GM18498 (cell line): Measurements from ENCODE around the gene CNTD1.
"Not testable (repeated sequence)": the region's sequence is repeated elsewhere in the genome, so short reads cannot be mapped to it uniquely, and the experiment has no call there.

Experiments
- ATAC-seq: cut with Tn5 transposase; IDR thresholded peaks from one replicate; pipeline ENCODE4 v1.9.1; 2021; ENCODE audit warnings: mild to moderate bottlenecking, moderate library complexity; ENCODE audit not compliant: unreplicated experiment

CNTD1 gene

DNA sequence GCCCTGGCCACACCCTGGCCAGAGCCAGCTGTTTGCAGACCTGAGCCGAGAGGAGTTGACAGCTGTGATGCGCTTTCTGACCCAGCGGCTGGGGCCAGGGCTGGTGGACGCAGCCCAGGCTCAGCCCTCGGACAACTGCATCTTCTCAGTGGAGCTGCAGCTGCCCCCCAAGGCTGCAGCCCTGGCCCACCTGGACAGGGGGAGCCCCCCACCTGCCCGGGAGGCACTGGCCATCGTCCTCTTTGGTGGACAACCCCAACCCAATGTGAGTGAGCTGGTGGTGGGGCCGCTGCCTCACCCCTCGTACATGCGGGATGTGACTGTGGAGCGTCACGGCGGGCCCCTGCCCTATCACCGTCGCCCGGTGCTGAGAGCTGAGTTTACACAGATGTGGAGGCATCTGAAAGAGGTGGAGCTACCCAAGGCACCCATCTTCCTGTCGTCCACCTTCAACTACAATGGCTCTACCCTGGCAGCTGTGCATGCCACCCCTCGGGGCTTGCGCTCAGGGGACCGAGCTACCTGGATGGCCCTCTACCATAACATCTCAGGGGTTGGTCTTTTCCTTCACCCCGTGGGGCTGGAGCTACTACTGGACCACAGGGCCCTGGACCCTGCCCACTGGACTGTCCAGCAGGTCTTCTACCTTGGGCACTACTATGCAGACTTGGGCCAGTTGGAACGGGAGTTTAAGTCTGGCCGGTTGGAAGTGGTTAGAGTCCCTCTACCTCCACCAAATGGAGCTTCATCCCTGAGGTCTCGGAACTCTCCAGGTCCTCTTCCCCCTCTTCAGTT, 46.3 kb downstream of the CNTD1 start:
- ATAC-seq: no peak

DNA sequence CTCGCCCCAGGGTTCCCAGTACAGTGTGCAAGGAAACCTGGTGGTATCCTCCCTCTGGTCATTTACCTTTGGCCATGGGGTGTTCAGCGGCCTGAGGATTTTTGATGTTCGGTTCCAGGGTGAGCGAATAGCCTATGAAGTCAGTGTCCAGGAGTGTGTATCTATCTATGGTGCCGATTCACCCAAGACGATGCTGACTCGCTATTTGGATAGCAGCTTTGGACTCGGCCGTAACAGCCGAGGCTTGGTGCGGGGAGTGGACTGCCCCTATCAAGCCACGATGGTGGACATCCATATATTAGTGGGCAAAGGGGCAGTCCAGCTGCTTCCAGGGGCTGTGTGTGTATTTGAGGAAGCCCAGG, 46.9 kb downstream of the CNTD1 start:
- no peak for ATAC-seq

DNA sequence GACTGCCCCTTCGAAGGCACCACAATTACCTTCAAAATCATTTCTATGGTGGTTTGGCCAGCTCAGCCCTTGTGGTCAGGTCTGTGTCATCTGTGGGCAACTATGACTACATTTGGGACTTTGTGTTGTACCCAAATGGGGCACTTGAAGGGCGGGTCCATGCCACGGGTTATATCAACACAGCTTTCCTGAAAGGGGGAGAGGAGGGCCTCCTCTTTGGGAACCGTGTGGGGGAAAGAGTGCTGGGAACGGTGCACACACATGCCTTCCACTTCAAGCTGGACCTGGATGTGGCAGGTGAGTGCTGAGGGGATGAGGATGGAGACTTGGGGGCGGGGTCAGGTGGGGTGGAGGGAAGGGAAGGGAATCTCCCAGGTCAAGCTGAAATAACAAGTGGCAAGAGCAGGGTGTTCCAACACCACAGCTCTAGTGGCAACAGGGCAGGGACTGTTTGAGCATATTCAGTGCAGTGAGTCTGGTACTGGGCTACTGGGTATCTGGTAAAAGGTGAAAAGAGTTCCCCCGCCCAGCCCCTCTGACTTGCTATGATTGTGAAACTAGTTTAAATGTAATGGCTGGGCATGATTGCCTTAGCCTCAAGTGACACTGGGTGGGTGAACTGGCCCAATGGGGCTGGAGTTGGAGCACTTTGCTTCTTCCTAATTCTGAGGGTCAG, 47.4 kb downstream of the CNTD1 start:
- ATAC-seq: no peak

- no peak for ATAC-seq
Observed at GRCh38 chr17:42846594-42847280, 48.1 kb downstream of the CNTD1 start.

GRCh38 chr17:42848093-42848492, 49.4 kb downstream of the CNTD1 start:
- ATAC-seq: no peak

DNA sequence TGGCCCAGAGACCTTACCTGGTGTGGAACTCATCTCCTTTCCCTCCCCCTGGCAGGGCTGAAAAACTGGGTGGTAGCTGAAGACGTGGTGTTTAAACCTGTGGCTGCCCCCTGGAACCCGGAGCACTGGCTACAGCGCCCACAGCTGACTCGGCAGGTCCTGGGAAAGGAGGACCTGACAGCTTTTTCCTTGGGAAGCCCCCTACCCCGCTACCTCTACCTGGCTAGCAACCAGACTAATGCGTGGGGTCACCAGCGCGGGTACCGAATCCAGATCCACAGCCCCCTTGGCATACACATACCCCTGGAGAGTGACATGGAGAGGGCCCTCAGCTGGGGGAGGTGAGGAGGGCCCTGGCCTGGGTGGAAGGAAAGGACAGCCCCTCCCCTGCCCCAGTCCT, 50.4 kb downstream of the CNTD1 start:
- ATAC-seq: no peak

DNA sequence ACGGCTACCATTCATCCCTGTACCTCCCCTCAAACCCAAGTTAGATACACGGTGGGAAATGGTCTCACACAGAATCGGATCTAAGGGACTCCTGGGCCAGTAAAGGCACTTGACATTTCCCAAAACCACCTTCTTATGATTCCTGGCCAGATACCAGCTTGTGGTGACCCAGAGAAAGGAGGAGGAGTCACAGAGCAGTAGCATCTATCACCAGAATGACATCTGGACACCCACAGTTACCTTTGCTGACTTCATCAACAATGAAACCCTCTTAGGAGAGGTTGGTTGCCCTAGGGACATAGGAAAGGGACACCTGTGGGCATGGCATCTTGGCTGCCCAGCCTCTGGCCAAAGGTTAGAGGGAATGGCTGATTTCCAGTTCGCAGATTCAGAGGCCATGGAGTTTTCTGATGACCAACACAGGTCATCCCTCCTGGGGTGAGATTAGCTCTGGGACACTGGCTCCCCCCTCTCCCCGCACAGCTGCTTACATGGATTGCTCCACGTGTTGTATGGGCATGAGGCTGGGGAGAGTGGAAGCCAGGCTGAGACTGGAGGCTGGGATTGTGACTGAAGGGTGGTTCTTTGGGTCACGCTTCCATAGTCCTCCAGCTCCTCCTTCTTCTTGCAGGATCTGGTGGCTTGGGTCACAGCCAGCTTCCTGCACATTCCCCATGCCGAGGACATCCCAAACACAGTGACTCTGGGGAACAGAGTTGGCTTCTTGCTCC, 51.0 kb downstream of the CNTD1 start:
- ATAC-seq: no peak

- ATAC-seq: no peak
Observed at GRCh38 chr17:42850954-42851353, 52.3 kb downstream of the CNTD1 start, which contains the start of gene AOC3. AOC3 (plus strand) TSS chr17:42851199; CDS start chr17:42851344, 145 bp downstream.

- not testable (repeated sequence) for ATAC-seq
Observed at GRCh38 chr17:42851371-42852240, 52.9 kb downstream of the CNTD1 start.

- no peak for ATAC-seq
Observed at GRCh38 chr17:42852351-42852750, 53.7 kb downstream of the CNTD1 start.

DNA sequence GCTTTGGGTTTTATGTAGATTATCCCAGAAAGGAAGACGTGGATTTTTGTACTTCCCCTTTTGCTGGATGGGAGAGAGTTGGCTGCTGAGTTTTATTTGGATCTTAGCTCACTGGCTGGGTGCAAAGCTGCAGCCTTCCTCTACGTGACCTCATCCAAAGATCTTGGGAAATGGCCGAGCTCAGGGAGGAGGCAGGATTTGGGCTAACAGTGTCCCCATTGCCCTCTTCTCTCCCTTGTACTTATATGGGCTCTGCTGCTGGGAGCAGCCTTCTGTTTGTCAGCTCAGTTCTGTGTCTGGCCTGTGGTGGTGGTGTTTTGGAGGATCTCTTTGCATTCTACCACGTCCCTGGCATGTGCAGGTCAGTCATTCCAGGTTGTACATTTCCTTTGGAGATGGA, 54.3 kb downstream of the CNTD1 start:
- no peak for ATAC-seq

DNA sequence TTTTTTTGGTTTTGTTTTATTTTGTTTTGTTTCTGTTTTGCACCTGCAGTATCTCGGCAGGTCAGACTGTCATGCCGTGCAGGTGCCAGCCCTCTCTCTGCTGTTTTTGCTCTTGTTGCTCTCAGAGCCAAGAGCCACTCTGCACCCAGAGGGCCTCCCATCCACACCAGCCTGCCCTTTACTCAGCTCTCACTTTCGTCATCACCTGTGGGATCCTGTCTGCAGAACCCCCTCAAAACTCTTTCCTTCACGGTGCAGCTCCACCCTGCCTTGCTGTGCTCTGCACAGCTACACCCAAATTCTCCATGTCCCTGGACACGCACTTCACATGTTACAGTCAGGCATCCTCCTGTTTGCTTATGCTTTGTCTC, 54.9 kb downstream of the CNTD1 start:
- no peak for ATAC-seq

GRCh38 chr17:42853968-42854790, 55.5 kb downstream of the CNTD1 start:
- no peak for ATAC-seq

DNA sequence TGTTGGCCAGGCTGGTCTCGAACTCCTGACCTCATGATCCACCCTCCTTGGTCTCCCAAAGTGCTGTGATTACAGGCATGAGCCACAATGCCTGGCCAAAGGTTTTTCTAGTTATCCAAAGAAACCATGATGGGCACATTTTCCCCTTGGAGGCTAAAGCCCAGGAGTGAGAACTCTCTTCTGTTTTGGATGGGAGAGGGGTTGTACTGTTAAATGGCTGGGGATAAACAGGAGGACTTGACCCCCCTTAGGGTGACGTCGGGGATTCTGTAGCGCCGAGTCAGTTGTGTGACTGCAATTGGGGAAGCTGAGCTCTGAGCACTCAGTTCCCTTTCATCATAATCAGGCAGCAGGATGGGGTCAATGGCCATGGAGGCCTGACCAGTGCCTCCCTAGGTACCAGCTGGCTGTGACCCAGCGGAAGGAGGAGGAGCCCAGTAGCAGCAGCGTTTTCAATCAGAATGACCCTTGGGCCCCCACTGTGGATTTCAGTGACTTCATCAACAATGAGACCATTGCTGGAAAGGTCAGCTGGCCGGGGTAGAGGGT, 56.5 kb downstream of the CNTD1 start:
- ATAC-seq: no peak

GRCh38 chr17:42856093-42856492, 57.4 kb downstream of the CNTD1 start:
- not testable (repeated sequence) for ATAC-seq

- not testable (repeated sequence) for ATAC-seq
Observed at GRCh38 chr17:42856516-42856915, 57.9 kb downstream of the CNTD1 start.

- no peak for ATAC-seq
Observed at GRCh38 chr17:42857389-42857788, 58.7 kb downstream of the CNTD1 start.
